GM18498 (cell line): ENCODE measurements around the gene SLC38A2.
A peak's percentile ranks its signal among the peaks of the same experiment; 100 is the strongest.
"Not testable (repeated sequence)": the region's sequence is repeated elsewhere in the genome, so short reads cannot be mapped to it uniquely, and the experiment has no call there.

Experiments
- ATAC-seq: cut with Tn5 transposase; IDR thresholded peaks from one replicate; pipeline ENCODE4 v1.9.1; 2021; ENCODE audit warnings: mild to moderate bottlenecking, moderate library complexity; ENCODE audit not compliant: unreplicated experiment

Gene SLC38A2

DNA sequence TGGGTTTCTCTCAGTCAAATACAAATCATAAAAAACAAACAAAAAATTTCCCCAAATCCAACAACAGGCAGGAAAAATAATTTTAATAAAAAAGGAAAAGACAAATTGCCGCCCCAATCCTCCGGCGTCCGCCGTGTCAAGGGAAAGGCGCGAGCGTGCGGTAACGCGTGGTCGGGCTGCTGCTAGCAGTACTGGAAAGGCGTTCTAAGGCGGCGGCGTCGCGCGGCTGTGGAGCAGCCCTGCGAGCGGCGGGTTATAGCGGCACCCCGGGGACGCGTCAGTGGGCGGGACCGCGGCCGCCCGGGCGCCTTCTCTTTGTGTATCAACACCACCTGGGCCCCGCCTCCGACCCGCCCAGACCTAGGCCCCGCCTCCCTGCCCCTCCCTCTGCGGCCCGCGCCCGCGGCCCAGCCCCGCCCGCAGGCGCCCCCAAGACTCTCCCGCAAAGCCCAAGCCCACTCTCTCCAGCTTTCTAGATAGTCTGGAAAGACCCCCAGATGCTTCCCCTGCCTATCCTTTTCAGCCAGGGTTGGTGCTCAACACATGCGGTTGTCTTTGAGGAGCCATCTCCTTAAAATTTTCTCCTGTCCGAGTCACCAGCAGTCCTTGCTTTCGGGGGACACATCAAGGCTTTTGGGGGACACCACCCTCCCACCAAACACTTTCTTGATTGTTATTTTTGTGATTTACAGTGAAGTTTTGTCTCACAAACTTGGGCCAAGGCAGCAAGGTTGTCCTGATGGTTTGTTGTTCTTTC is at the start of gene SLC38A2:
TSS of gene SLC38A2 (minus strand) at position 230 of the 757 bp plus-strand sequence. CDS start 1,480 bp downstream, outside the sequence.
- peak; percentile 87 for ATAC-seq

DNA sequence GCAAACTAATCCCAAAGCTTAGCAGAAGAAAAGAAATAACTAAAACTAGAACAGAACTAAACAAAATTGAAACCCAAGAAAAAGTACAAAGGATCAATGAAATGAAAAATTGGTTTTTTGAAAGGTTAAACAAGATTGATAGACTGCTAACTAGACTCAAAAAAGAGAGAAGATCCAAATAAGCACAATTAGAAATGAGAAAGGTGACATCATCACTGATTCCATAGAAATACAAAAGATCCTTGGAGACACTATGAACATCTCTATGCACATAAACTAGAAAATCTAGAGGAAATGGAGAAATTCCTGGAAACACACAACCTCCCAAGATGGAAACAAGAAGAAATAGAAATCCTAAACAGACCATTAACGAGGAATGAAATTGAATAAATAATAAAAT is 47.1 kb upstream of the SLC38A2 start:
- ATAC-seq: no peak

DNA sequence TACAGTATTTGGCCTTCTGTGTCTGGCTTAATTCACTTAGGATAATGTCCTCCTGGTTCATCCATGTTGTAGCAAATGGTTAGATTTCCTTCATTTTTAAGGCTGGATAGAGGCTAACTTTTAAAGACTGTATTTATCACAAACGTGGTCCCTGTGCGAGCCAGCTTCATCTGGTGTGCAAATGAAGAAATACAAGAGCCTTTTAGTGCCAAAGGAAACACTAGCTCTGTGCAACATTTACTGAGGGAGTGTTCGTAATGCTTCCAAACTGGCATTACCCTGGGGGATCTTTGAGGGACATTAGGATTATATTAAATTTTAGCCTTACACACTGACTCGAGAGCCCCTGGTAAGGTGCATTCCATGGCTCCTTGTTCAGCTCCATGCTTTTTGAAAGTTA is 43.0 kb upstream of the SLC38A2 start:
- no peak for ATAC-seq

DNA sequence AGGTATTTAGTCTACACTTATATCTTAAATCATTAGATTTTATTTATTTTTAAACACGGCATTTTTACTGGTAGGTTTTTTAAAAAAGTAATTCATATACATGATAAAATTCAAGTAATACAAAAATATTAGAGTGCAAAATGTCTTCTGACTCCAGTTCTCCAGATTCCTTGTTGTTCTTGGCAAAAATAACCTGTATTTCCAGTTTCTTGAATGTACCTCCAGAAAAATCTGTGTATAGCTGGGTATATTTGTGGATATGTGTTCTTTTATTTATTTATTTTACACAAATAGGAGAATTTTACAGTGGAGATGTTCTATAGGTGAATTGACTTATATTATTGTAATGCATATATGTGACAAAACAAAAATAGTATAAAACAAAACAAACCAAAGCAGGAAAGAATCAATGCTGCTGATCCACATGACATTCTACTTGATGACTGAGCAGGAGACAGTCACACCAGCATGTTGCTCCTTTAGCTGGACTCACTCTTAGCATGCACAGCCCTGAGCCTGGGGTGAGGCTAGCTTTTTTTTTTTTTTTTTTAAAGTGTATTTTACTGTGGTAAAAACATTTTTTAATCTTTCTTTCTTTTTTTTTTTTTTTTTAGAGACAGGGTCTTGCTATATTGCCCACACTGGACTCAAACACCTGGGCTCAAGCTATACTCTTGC is 42.2 kb upstream of the SLC38A2 start:
- no peak for ATAC-seq

DNA sequence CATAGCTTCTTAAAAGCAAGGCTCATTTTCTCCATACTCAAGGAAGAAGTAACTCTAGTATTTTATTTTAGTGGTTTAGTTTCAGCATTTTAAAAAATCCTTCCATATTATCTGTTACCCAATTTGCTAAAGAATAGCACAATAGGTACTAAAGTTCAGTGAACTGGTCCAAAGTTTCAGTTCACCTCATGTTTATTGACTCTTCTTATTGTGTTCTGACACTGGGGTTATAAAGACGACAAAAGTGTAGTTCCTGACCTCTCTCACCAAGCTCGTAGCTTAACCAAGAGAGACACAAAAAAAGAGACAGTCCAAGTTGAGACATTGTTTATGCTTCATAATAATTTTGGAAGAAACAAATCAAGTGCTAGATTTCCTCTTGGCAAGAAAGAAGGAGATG is 40.8 kb upstream of the SLC38A2 start:
- ATAC-seq: no peak

DNA sequence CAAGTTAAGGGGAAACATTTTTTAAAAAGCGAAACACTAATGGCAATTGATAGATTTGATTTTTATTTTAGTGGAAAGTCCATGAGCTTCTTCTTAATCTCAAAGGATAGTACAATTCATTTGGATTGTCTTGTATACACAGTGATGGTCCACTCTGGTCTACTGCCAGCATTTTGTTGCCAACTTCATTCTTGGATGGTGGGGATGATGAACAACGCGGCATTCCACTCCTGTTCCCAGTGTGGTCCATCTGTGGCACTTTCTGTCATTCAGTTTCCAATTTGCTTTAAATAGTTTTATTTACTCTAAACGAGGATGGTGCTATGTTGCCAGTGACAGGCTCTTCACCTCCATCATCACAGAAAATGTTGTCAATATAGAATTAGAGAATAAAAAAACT is 40.3 kb upstream of the SLC38A2 start:
- ATAC-seq: no peak

DNA sequence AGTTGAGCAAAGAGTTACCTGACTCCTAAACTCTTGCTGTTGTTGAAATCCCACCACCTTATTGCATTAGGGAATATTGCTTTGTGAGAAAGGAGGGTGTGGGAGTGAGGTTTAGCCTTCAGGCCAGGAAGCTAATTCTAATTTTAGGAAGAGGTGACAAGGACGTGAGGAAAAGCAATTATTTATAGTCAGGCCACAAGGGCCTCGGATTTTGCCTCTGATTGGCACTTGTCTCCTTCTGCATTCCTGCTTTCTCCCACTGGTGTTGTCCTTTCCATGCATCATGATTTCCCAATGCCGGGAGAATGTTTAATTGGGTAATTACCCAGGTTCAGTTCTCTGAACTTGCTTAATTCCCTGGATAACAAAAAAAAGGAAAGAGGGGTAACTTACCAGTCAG is 37.9 kb upstream of the SLC38A2 start:
- ATAC-seq: no peak

DNA sequence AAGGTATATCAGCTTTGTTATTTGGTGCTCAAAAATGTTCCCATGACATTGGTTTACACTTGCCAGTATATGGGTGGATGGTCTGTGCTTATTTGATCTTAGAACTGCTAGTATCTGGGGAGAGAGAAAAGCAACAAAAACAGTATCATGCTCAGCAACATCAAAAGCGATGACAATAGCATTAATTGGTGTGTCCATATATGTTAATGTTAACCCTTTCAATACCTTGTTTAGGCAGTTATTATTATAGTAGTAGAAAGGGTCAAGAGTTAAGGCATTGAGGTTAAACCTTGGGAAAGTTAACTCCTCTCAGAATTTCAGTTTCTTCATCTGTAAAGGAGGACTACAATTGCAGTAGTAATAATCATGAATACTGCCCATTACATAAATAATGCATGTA is 37.4 kb upstream of the SLC38A2 start:
- no peak for ATAC-seq

DNA sequence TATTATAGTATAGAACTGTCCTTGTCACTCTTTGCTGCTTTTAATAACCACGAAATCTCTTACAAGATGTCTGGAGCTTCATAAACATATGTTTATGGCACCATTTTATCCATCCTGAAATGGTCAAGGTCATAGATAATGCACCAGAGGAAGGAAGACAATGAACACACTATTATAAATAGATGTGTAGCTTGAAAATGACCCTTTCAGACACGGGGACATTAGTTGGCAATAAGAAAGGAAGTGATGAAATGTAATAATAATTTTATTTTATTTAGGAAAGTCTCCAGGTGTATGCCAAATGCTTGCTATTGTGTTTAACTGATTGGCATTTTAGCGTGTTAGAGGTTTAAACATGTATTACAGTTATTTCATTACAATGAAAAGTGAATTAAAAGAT is 36.8 kb upstream of the SLC38A2 start:
- no peak for ATAC-seq

DNA sequence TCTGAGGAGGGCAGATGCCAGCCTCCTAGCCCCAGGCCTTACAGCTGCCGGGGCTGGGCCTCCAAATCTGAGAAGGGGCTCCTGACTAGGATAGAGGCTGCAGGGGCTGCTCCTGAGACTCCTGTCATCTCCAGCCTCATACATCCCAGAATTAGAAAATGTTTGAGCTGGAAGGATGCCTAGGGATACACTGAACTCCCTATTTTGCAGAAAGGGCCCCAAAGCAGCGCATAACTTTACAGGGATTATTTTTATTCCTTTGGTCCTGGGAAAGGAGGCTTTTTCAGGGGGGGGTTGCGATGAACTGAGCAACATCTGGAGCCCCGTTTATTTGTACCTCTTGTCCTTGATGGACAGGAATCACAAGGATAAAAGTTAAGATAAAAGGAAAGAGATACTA is 35.9 kb upstream of the SLC38A2 start:
- ATAC-seq: no peak

DNA sequence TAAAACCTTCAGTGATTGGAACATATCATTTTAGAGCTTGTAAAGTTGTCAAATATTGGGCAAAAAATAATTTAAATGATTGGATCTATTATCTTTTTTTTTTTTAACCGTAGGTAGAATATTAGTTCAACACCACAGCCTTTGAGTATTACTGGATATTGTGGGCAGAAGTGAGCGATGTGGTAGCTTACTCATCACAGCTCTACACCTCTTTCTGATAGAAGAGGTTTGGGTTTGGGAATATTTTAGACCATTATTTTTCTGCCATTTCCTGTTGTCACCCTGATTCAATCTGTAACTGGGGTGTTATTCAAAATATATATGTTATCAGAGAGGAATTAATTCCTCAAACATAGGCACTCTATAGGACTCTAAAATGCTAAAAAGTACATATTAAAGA is 34.8 kb upstream of the SLC38A2 start:
- ATAC-seq: no peak

DNA sequence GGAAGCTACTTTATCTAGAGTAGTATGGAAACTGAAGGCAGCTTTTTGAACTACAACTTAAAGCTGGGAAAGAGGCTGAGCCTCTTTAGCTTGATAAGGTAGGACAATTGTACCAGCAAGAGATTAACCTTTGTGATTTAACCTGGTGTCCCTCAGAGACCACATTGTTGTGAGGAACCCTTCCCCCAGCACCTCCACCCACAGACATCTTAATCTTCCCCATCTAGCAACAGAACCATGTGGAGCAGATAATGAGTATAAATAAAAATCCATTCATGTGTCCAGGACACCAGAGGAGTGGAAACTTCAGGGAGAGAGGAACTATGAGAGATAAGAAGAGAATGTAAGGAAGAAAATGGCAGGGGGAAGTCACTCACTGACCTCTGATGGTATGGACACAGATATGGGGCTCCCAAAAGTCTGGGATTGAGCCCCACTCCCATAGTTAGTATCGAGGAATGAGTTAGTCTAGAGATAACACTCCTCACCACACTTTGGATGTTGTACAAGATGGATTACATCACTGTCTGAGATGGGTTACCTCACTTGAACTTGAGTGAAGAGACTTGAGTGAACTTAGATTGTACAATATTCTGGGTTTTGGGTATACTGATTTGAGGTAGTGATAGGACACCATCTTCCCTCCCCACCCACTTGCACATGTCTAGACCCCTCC is 33.9 kb upstream of the SLC38A2 start:
- no peak for ATAC-seq

DNA sequence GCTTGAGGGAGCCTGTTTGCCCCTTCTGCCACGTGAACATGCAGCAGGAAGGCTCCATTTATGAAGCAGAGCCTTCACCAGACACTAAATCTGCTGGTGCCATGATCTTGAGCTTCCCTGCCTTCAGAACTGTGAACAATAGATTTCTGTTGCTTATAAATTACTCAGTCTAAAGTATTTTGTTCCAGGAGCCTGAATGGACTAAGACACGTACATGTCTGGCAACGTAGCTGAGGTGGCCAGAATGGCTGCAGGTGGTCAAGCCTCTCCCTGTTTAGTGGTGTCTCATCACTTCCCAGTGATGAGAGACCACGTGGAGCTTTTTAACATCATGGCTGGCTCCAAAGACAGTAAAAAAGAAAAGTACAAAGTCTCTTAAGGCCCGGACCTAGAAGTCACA is 32.2 kb upstream of the SLC38A2 start:
- no peak for ATAC-seq

DNA sequence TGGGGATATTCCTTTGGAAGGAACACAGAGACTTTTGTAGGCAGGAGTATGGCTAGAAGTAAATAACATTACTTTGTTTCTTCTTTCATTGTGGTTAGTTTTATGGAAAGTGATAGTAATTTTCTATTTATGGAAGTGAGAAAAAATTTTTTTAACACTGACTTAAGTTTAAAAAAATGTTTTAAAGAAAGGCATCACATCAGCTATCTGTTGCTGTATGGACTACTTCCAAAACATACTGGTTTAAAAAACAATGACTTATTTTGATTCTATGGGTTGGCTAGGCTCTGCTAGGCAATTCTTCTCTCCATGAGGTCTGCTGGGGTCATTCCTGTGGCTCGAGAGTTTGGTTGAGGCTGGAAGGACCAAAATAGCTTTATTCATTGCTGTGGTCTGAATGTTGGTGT is 31.7 kb upstream of the SLC38A2 start:
- ATAC-seq: peak; percentile 51

DNA sequence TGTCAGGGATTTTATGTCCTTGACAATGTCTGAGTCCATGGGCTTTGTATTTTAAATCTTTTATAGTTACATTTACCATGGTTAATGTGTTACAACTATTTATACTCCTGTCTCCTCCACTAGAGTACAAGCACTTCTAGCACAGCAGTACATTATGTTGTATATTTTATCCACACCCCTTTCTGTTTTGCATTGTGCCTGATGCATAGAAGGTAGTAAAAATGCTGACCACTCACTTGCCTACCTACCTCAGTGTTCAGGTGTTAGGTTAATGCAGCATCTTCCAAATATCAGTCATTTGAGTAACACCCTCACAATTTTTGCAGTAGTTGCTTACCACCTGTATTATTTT is 31.1 kb upstream of the SLC38A2 start:
- ATAC-seq: peak; percentile 39

DNA sequence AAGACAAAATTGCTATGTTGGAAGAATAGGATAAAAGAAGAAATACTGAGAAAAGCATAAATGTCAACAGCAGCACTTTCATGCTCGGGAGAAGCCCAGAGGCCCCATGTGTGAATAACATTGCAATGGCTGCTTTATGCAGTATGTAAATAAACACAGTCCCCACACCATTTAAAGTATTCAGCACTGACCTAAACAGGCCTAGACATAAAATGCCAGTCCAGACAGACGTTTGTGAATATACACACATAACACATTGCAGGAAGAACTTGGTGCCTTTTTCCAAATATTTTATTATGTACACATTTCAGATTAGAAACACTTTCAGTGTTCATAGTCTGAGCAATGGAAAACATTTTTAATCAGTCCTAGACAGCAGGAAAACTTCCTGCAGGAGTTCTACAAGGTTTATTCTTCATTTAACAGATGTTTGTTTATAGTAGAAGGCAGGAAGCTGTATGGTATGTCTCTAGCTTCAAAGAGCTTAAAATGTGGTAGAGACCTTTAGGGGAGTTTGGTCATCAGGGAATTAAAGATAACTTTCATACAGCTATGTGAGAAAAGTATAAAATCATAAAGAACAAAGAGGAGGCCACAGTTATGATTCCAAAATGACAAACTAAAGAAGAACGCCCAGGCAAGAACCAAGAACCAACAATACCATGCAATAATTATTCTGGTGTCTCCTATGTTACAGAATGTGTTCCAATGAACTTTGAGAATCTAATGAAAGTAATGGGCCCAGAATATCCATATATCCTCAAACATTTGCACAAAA is 30.6 kb upstream of the SLC38A2 start:
- no peak for ATAC-seq

DNA sequence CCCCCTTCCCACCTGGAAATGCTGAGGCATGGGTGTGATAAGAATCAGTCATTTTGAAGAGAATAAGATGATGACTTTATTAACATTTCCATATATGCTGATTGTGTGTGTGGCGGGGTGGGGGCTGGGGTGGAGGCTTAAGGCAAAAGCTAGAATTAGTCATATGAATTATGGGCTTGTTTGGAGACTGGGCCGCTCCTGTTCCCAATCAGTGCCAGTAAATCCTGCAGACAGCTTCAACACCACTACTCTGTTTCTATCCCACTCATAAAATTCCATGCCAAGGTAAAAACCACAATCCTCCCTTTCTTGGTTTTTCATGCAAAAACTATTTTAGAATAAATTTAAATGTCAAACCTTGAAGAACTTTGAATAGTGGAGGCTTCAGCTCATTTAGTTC is 29.9 kb upstream of the SLC38A2 start:
- no peak for ATAC-seq

DNA sequence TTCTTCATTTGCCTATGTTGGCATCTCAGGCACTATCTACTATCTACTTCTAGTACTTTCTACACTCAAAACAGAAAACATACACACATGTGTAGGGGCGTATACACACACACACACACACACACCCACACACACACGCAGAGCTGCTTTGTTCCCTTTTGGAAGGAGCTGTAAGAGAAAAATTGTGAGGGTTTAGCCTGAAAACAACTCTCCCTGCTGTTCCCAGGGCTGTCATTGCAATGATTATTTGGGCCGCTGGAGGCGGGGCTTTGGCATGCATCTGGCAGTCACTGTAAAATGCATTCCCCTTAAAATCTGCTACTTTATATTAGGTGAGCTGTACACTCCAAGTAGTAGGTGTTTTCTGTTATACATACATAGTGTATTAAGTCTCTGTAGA is 29.1 kb upstream of the SLC38A2 start:
- no peak for ATAC-seq

DNA sequence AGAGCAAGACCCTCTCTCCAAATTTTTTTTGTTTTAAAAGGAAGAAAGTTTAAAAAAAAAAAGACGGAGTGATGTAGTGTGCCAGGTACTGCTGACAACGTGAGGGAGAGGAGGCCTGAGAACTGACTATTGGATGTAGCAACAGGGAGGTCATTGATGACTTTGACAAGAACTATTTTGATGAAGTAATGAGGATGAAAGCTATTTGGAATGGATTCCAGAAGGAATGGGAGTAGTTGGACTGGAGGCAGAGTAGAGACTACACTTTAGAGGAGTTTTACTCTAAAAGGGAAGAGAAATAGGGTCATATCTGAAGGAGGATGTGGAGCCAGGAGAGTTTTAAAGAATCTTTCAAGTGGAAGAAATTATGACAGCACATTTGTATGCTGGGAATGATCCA is 27.8 kb upstream of the SLC38A2 start:
- no peak for ATAC-seq

DNA sequence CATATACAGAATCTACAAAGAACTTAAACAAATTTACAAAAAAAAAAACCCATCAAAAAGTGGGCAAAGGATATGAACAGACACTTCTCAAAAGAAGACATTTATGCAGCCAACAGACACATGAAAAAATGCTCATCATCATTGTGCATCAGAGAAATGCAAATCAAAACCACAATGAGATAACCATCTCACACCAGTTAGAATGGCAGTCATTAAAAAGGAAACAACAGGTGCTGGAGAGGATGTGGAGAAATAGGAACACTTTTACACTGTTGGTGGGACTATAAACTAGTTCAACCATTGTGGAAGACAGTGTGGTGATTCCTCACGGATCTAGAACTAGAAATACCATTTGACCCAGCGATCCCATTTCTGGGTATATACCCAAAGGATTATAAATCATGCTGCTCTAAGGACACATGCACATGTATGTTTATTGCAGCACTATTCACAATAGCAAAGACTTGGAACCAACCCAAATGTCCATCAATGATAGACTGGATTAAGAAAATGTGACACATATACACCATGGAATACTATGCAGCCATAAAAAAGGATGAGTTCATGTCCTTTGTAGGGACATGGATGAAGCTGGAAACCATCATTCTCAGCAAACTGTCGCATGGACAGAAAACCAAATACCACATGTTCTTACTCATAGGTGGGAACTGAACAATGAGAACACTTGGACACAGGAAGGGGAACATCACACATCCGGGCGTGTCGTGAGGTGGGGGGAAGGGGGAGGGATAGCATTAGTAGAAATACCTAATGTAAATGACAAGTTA is 27.1 kb upstream of the SLC38A2 start:
- ATAC-seq: not testable (repeated sequence)

DNA sequence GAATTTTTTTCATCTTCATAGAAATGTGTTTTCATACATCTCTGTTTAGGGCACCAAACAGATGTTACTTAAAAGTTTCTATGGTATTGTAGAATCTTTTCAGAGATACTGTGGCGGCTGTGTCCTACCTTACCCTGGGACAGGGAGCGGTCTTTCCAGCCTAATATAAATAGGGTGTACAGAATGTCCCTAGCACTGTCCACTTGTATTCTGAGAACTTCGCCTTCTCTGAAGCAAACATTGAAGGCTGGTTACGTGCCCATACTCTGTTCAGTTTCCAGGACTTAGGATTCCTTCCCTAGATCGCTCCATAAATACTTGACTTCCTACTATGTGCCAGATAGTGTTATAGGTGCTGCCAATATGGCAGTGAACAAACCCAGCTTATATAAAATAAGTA is 24.3 kb upstream of the SLC38A2 start:
- no peak for ATAC-seq
